GM23338 (cell line): ENCODE data around the gene TLCD3B. TPM values are rescaled to one million over a fixed set of nuclear protein-coding genes. Genes with fewer than 3 reads are reported as not detected.
A peak's percentile ranks its signal among the peaks of the same experiment; 100 is the strongest.

Experiments
- ATAC-seq: fragments of 200-7000 bp; cut with Tn5 transposase; 3 replicates; pipeline ENCODE4 v1.9.1; 2020
- DNase-seq: peaks from one replicate; pipeline ENCODE4 v3.0.0-alpha.2; 2015; ENCODE audit warnings: low spot score
- H2AFZ ChIP-seq: fragments of 200-600 bp; sonication (generic); 2 replicates; pipeline ENCODE4 v1.8.0; 2016; ENCODE audit warnings: antibody characterized with exemption, mild to moderate bottlenecking, moderate library complexity
- H3F3A ChIP-seq: fragments of 200-600 bp; sonication (generic); replicated peaks from 2 replicates; pipeline ENCODE4 v1.8.0; 2017; ENCODE audit warnings: antibody characterized with exemption, mixed run types, low read depth
- H3K27ac ChIP-seq: fragments of 200-600 bp; sonication (generic); 2 replicates; pipeline ENCODE4 v1.6.1; 2016; ENCODE audit warnings: low read depth
- H3K27me3 ChIP-seq: fragments of 200-600 bp; sonication (generic); 2 replicates; pipeline ENCODE4 v1.8.0; 2016; ENCODE audit warnings: mild to moderate bottlenecking, mixed run types, moderate library complexity; ENCODE audit not compliant: insufficient read depth
- H3K36me3 ChIP-seq: fragments of 200-600 bp; sonication (generic); 2 replicates; pipeline ENCODE4 v1.8.0; 2016; ENCODE audit warnings: mild to moderate bottlenecking; ENCODE audit not compliant: insufficient read depth
- H3K4me1 ChIP-seq: fragments of 200-600 bp; sonication (generic); 2 replicates; pipeline ENCODE4 v1.8.0; 2016; ENCODE audit warnings: mild to moderate bottlenecking, moderate library complexity; ENCODE audit not compliant: insufficient read depth
- H3K4me2 ChIP-seq: fragments of 200-600 bp; sonication (generic); 2 replicates; pipeline ENCODE4 v1.7.1; 2017; ENCODE audit warnings: mixed run types
- H3K4me3 ChIP-seq: fragments of 200-600 bp; sonication (generic); 2 replicates; pipeline ENCODE4 v1.6.1; 2016; ENCODE audit warnings: mixed run types
- H3K79me2 ChIP-seq: fragments of 200-600 bp; sonication (generic); replicated peaks from 2 replicates; pipeline ENCODE4 v1.8.0; 2017; ENCODE audit warnings: mild to moderate bottlenecking; ENCODE audit not compliant: insufficient read depth
- H3K9me2 ChIP-seq: fragments of 200-600 bp; sonication (generic); 2 replicates; pipeline ENCODE4 v1.8.0; 2017; ENCODE audit not compliant: insufficient read depth
- H4K20me1 ChIP-seq: fragments of 200-600 bp; sonication (generic); replicated peaks from 2 replicates; pipeline ENCODE4 v1.8.0; 2017; ENCODE audit warnings: mild to moderate bottlenecking; ENCODE audit not compliant: insufficient read depth
- H3K27ac Mint-ChIP-seq: 2 replicates; pipeline ENCODE4 v1.8.0; 2020; ENCODE audit warnings: inconsistent platforms, mild to moderate bottlenecking, moderate library complexity, mixed read lengths
- H3K27me3 Mint-ChIP-seq: 3 replicates; pipeline ENCODE4 v1.8.0; 2022; ENCODE audit warnings: low read depth, mild to moderate bottlenecking, moderate library complexity, mixed read lengths, inconsistent platforms; ENCODE audit not compliant: insufficient read depth, poor library complexity
- H3K36me3 Mint-ChIP-seq: 3 replicates; pipeline ENCODE4 v1.8.0; 2021; ENCODE audit warnings: low read depth, mild to moderate bottlenecking, inconsistent platforms, moderate library complexity, mixed read lengths
- H3K4me1 Mint-ChIP-seq: 3 replicates; pipeline ENCODE4 v1.8.0; 2020; ENCODE audit warnings: mild to moderate bottlenecking, inconsistent platforms, mixed read lengths
- H3K4me3 Mint-ChIP-seq: 3 replicates; pipeline ENCODE4 v1.8.0; 2021; ENCODE audit warnings: moderate library complexity, mild to moderate bottlenecking, inconsistent platforms, mixed read lengths
- H3K9me3 Mint-ChIP-seq: 3 replicates; pipeline ENCODE4 v1.8.0; 2020; ENCODE audit warnings: moderate library complexity, mild to moderate bottlenecking, inconsistent platforms, mixed read lengths
- CREB1 ChIP-seq: fragments of 250-450 bp; sonication (Bioruptor Pico); IDR thresholded peaks from 2 replicates; pipeline ENCODE4 v1.5.0; 2020; ENCODE audit warnings: low read depth, mild to moderate bottlenecking, moderate library complexity
- ETS1 ChIP-seq: IDR thresholded peaks from 2 replicates; pipeline ENCODE4 v1.6.1; 2016; ENCODE audit warnings: antibody characterized with exemption
- JUNB ChIP-seq: IDR thresholded peaks from one replicate; pipeline ENCODE4 v1.6.1; 2016; ENCODE audit warnings: antibody characterized with exemption; ENCODE audit not compliant: unreplicated experiment
- POLR2AphosphoS5 ChIP-seq: IDR thresholded peaks from 2 replicates; pipeline ENCODE4 v1.6.1; 2016; ENCODE audit warnings: antibody characterized with exemption, low read depth
- STAT1 ChIP-seq: IDR thresholded peaks from one replicate; pipeline ENCODE4 v1.6.1; 2016; ENCODE audit warnings: antibody characterized with exemption; ENCODE audit not compliant: unreplicated experiment
- ZNF331 ChIP-seq: fragments of 250-450 bp; sonication (Bioruptor Pico); IDR thresholded peaks from 2 replicates; pipeline ENCODE4 v1.5.0; 2020; ENCODE audit warnings: low read depth, mild to moderate bottlenecking, moderate library complexity
- ZNF462 ChIP-seq: fragments of 250-450 bp; sonication (Bioruptor Pico); IDR thresholded peaks from 2 replicates; pipeline ENCODE4 v1.5.0; 2020; ENCODE audit warnings: mild to moderate bottlenecking, moderate library complexity
- polyA plus RNA-seq: library from polyadenylated mRNA; unstranded; fragments of >200 nt; fragmentation: Nextera tagmentation; extraction: Ambion mirVana; gene quantifications from 2 replicates; pipeline ENCODE4 v1.2.1, GENCODE V29; 2016
- total RNA-seq: library from RNA; depleted of rRNA; stranded (reverse); fragments of >200 nt; shearing (Covaris generic); gene quantifications from 2 replicates; pipeline ENCODE4 v1.2.3, GENCODE V29; 2014
- TF ChIP-seq, protein P1 (sequence below), 2 experiments: fragments of 200-600 bp in 1 of 2; sonication (generic) in 1 of 2; conservative IDR thresholded peaks; 2 replicates each; pipeline versions ENCODE4 v1.5.1 to v1.6.1; 2016 to 2017; ENCODE audit warnings: antibody characterized with exemption in 2 of 2, low read depth in 2 of 2, mild to moderate bottlenecking in 2 of 2, moderate library complexity in 1 of 2

Gene TLCD3B
- total and polyA plus RNA-seq, 2 experiments from 2014 or later: 14.2 to 37.4 TPM

- H3K9me2 ChIP-seq: no peaks in the 10 kb centered on the region
- peak overlapping the region; percentile 86 for H3K27ac ChIP-seq
- peak overlapping the region; percentile 97 for H3K4me3 ChIP-seq
- peaks cover 11% of the 10 kb centered on the region for H3K4me1 ChIP-seq
- no peak for ATAC-seq
- Mint-ChIP-seq H3K36me3 (peaks cover 59% of the 10 kb centered on the region), H3K4me3 (peak overlapping the region; percentile 96), H3K4me1 (peaks cover 18% of the 10 kb centered on the region), H3K27me3 (peaks cover 21% of the 10 kb centered on the region), H3K9me3 (no peaks in the 10 kb centered on the region), H3K27ac (peak overlapping the region; percentile 98)
- TF ChIP-seq ETS1: no peak
- peaks cover 31% of the 10 kb centered on the region for H3K36me3 ChIP-seq
- H3K79me2 ChIP-seq: peaks cover 36% of the 10 kb centered on the region
- peaks cover 63% of the 10 kb centered on the region for H3F3A ChIP-seq
- H2AFZ ChIP-seq: no peak overlapping the region
- peaks cover 39% of the 10 kb centered on the region for H4K20me1 ChIP-seq
- H3K4me2 ChIP-seq: peak overlapping the region; percentile 99
- H3K27me3 ChIP-seq: no peaks in the 10 kb centered on the region
- DNase-seq: no peak
These were observed 35.9 kb upstream of the TLCD3B start for GRCh38 chr16:30066761-30067583.

DNA sequence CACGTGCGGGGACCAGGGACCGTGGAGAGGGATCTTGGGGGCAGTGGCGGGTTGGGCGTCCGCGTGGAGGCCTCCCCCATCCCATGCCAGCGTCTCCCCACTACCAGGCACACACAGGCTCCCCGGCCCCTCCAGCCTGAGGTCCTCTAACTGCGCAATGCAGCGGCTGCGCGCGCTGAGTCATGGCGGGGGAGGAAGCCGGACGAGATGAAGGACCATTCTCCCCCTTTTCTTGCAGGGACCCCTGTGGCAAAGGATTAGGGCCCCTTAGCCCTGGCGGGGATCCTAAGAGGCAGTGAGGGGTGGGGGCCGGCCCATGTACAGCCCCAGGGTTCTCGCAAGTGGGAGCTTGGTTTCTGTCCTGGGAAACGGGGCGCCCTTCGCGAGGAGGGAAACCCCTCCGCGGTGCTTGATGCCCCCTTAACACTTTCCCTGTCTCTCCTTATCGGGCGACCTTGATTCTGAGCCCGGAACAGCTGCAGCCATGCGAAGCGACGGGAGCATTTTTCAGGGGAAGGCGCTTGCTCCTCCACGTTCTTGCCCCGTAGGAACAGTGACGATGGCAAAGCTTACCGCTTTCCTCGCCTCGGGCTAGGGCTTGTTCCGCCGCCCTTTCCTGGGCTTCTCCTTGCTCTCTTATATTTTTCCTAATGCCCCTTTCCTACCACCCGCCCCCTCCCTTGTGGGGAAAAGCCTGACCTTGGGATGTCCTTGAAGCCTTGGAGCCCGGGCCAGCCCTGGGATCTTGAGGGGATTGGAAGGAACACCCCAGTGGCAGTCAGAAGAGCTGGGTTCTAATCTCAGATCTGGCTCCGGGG is 35.1 kb upstream of the TLCD3B start:
- DNase-seq: peak; percentile 54
- H3K36me3 ChIP-seq: peaks cover 23% of the 10 kb centered on the region
- Mint-ChIP-seq H3K27ac (peak overlapping the region; percentile 98), H3K9me3 (no peaks in the 10 kb centered on the region), H3K4me3 (peak overlapping the region; percentile 96), H3K36me3 (peaks cover 51% of the 10 kb centered on the region), H3K4me1 (peaks cover 19% of the 10 kb centered on the region), H3K27me3 (peaks cover 23% of the 10 kb centered on the region)
- peaks cover 36% of the 10 kb centered on the region for H3K79me2 ChIP-seq
- peak overlapping the region; percentile 86 for H3K27ac ChIP-seq
- H3K4me2 ChIP-seq: peak overlapping the region; percentile 99
- no peaks in the 10 kb centered on the region for H3K9me2 ChIP-seq
- H2AFZ ChIP-seq: no peak overlapping the region
- H3F3A ChIP-seq: peaks cover 54% of the 10 kb centered on the region
- H3K4me3 ChIP-seq: peak overlapping the region; percentile 97
- peaks cover 11% of the 10 kb centered on the region for H3K4me1 ChIP-seq
- H4K20me1 ChIP-seq: peaks cover 31% of the 10 kb centered on the region
- H3K27me3 ChIP-seq: no peaks in the 10 kb centered on the region
- peak; percentile 8 for ATAC-seq
- no peak for TF ChIP-seq POLR2AphosphoS5
- TF ChIP-seq JUNB: no peak
- TF ChIP-seq, protein P1, sequence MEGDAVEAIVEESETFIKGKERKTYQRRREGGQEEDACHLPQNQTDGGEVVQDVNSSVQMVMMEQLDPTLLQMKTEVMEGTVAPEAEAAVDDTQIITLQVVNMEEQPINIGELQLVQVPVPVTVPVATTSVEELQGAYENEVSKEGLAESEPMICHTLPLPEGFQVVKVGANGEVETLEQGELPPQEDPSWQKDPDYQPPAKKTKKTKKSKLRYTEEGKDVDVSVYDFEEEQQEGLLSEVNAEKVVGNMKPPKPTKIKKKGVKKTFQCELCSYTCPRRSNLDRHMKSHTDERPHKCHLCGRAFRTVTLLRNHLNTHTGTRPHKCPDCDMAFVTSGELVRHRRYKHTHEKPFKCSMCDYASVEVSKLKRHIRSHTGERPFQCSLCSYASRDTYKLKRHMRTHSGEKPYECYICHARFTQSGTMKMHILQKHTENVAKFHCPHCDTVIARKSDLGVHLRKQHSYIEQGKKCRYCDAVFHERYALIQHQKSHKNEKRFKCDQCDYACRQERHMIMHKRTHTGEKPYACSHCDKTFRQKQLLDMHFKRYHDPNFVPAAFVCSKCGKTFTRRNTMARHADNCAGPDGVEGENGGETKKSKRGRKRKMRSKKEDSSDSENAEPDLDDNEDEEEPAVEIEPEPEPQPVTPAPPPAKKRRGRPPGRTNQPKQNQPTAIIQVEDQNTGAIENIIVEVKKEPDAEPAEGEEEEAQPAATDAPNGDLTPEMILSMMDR (conservative IDR thresholded peaks at IDR 0.05; ENCODE audit: low read depth in 2 of 2): no peak
- no peak for TF ChIP-seq ETS1
- no peak for TF ChIP-seq CREB1 (CRISPR knock-in tag)
- TF ChIP-seq STAT1: no peak
- TF ChIP-seq ZNF462 (CRISPR knock-in tag): no peak
- no peak for TF ChIP-seq ZNF331 (CRISPR knock-in tag)
